ENCODE data around the gene MAGEL2.

Gene MAGEL2

DNA sequence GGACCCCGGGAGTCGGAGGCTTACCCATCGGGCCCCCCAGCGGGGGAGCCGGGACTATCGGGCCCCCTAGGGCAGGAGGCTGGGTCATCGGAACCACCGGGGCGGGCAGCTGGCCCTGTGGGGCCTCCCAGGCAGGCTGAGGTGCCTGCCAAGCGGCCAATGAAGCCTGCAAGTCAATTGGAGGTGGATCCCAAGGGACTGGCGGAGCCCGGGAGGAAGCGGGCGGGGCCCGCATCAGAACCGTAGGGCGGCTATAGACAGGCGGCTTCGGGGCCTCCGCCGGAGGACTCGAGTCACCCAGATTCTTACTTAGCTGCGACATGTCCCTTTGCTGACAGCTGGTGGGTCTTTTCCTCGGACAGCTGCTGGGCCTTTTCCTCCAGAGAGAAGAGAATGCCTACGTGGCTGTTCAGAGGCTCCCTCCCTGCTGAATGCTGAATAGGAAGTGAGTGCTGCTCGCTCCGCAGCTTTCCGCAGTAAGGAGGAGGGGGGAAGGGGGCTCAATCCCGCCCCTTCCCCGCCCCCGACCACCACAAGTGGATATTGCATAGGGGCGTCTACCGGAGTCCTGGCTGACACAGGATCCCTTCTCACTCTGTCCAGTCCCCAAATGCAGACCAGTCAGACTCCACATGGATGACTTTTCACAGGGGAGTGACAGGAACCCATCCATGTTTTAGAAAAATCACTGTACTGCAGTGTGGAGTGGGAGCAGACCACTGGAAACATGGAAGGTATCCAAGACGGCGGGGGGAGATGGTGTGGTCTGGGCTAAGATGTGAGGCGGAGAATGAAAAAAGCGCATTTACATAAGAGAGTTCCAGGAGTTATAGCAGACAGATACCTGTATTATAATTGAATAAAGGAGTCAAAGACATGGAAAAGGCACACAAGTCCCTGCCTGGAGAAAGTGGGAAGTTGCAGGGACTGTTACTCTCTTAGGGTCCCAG, at the start of gene MAGEL2:
TSS of gene MAGEL2 (minus strand) at position 447 of the 950 bp plus-strand sequence. CDS start at position 322, 125 bp downstream.
- no peak for DNase-seq (ENCODE audit: low read depth)
- TF ChIP-seq, protein P1, sequence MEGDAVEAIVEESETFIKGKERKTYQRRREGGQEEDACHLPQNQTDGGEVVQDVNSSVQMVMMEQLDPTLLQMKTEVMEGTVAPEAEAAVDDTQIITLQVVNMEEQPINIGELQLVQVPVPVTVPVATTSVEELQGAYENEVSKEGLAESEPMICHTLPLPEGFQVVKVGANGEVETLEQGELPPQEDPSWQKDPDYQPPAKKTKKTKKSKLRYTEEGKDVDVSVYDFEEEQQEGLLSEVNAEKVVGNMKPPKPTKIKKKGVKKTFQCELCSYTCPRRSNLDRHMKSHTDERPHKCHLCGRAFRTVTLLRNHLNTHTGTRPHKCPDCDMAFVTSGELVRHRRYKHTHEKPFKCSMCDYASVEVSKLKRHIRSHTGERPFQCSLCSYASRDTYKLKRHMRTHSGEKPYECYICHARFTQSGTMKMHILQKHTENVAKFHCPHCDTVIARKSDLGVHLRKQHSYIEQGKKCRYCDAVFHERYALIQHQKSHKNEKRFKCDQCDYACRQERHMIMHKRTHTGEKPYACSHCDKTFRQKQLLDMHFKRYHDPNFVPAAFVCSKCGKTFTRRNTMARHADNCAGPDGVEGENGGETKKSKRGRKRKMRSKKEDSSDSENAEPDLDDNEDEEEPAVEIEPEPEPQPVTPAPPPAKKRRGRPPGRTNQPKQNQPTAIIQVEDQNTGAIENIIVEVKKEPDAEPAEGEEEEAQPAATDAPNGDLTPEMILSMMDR (conservative IDR thresholded peaks at IDR 0.05; ENCODE audit: low read length): no peak
- peak within 1 kb of the TSS; percentile 49 for H3K4me3 ChIP-seq (ENCODE audit: low read length)

DNA sequence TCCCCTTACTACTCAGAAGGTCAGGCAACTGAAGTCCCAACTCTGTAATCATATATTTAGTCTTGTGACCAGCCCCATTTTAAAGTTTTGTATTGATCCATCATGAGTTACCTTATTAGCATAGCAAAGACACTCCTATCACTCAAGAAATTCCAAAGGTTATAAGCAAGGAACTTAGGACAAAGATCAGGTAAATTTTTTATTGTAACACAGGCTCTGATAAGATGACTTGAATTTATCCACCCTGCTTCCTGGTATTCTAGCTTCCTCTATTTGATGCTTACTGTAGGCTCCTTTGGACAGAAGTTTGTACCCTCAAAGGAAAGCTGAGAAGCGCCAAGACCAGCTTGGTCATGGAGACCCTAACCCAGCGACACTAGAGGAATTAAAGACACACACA, 47.6 kb upstream of the MAGEL2 start:
- no peak for DNase-seq (ENCODE audit: low read depth)
- TF ChIP-seq, protein P1 (conservative IDR thresholded peaks at IDR 0.05; ENCODE audit: low read length): no peak
- no peak overlapping the region for H3K4me3 ChIP-seq (ENCODE audit: low read length)

DNA sequence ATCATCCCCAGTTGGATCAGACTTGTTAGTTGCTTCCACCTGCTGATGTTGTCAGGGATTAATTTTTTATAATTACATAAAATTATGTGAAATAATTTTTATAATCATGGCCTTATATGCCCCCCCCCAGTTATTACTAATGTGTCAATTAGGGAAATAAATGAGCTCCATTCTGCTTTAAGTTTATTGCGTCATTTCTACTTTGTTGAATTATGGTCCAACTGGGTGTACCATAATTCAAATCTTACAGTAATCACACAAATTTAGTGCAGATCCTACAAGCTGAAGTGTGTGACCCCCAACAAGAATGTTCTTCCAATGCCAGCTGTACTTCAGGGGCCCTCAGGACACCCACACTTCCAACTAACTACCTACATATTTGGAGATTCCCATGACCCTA, 46.9 kb upstream of the MAGEL2 start:
- TF ChIP-seq, protein P1 (conservative IDR thresholded peaks at IDR 0.05; ENCODE audit: low read length): no peak
- H3K4me3 ChIP-seq (ENCODE audit: low read length): no peak overlapping the region
- DNase-seq (ENCODE audit: low read depth): no peak

DNA sequence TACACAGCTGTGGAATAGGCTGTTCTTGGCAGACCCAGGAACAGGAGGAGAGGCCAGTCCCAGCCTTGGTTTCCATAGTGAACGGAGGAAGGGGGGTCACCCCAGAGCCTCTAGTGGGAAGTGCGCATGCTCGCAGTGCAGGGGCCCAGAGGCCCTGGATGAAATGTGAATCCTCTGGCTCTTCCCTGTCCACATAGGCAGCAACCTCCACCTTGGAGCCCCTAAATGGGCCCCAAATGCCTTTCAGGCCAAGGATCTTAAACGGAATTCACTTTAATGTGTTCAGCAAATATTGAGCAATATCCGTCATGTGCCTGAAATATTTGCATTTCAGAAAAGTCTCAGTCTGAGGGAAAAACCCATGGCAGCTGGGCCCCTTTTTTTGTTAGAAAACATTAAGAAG, 42.8 kb upstream of the MAGEL2 start:
- peak; percentile 66 for DNase-seq (ENCODE audit: low read depth)
- TF ChIP-seq, protein P1 (conservative IDR thresholded peaks at IDR 0.05; ENCODE audit: low read length): no peak
- H3K4me3 ChIP-seq (ENCODE audit: low read length): no peak overlapping the region

DNA sequence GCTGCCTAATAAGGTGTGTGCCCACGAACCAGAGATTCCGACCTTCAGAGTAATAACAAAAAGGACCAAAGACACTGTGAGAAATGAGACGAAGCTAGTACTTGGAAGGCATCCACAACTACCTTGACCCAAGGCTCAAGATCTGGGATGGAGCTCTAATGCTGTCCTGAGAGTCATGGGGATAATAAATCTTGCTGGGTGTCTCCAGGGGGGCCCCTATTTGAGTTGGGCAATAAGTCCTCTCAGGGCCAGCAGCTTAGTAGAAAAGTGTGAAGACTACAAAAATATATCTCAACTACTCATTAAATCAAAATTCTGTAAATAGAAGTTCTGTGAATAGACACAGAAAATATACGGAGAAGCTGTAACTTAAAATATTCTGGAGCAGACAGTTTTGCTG, 42.3 kb upstream of the MAGEL2 start:
- TF ChIP-seq, protein P1 (conservative IDR thresholded peaks at IDR 0.05; ENCODE audit: low read length): no peak
- no peak for DNase-seq (ENCODE audit: low read depth)
- H3K4me3 ChIP-seq (ENCODE audit: low read length): no peak overlapping the region

DNA sequence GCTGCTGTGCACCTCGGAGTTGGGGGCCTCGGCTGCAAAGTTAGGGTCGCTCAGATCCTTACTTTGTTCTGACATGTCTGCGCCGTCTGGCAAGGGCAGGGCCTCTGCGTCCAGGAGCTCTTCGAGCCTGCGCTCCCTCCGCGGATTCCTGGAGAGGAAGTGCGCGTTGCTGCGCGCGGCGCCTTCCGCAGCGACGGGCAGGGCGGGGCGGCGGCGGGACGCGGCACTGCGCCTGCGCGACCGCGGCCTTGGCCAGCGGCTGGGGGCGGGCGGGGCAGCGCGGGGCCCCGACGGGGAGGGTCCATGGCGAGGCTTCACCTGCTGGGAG, 39.4 kb upstream of the MAGEL2 start, which contains the start of gene NDN:
TSS of gene NDN (minus strand) at position 163 of the 328 bp plus-strand sequence. CDS start at position 75, 88 bp downstream.
- TF ChIP-seq, protein P1 (conservative IDR thresholded peaks at IDR 0.05; ENCODE audit: low read length): no peak
- peak; percentile 64 for DNase-seq (ENCODE audit: low read depth)
- H3K4me3 ChIP-seq (ENCODE audit: low read length): peak within 1 kb of the TSS; percentile 65

Data from AG10803 (cell line).